NCI-H1417 (cell line): ENCODE measurements around the gene CACNG7.

Experiments
- DNase-seq, 3 experiments: peaks; one replicate each; lab custom pipeline; 2025; lab: John Stamatoyannopoulos, UW

The CACNG7 gene

GRCh38 chr19:53879140-53880081 is 29.7 kb upstream of the CACNG7 start:
- DNase-seq: peak; percentile 3 to 73 (median 6)

DNA sequence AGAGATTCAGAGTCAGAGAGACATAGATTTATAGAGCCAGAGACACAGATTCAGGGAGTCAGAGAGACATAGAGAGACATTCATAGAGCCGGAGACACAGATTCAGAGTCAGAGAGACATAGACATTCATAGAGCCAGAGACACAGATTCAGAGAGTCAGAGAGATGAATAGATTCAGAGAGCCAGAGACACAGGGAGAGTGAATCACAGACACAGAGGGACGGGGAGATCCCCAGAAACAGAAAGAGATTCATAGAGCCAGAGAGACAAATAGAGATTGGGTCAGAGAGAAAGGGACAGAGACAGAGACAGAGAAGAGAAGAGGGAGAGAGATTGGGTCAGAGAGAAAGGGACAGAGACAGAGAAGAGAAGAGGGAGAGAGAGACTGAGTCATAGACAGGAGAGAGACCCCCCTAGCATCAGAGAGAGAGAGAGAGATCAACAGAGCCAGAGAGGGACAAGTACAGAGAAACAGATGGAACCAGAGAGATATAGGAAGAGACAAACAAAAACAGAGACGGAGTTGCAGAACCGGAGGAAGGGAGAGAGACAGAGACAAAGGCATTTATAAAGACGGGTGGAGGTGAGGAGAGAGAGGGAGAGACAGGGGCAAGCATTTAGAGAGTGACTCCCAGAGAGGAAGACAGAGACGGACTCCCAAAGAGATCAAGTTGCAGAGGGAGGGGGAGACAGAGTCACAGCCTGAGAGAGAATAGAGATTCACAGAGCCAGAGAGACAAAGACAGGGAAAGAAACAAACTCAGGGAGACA is 28.2 kb upstream of the CACNG7 start:
- DNase-seq: no peak

DNA sequence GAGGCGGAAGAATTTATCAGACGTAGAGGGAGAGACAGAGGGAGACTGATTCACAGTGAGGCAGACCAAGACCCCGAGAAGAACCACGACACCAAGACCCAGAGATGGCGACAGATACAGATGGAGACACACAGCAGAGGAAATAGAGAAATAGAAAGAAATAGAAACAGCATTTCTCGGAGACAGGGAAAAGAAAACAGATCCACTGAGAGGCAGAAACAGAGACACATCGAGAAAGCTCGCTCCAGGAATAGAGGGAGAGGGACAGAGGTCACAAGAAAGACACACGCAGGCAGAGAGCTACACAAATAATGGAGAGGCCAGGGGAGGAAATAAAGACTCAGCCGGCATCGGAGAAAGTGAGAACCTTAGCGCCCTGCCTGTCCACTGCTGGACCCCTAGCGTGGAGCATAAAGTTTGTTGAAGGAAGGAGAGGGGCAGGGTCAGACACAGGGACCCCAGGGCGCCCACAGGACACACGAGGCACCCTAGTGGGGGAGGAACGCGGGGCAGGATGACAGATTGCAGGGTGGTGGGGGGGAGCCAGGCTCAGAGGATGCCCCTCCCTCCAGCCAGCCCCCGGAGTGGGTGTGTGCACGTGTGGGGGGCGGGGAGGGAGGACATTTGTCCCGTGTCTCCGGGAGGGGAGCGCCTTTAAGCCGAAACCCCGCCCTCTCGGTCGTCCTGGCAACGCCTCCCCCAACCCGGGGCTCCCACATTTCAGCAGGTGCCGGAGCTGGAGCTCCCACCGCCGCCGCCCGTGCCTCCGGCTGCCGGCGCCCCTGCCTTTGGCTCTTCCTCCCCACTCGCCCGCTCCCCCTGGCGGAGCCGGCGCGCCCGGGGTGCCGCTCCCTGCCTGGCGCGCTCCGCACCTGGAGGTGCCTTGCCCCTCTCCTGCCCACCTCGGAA is 27.3 kb upstream of the CACNG7 start, which contains the start of gene PRKCG:
TSS of gene PRKCG (plus strand) at position 716 of the 909 bp plus-strand sequence. CDS start 298 bp downstream, outside the sequence.
- peak in 2 of 3 experiments; percentile 16 to 17 for DNase-seq

DNA sequence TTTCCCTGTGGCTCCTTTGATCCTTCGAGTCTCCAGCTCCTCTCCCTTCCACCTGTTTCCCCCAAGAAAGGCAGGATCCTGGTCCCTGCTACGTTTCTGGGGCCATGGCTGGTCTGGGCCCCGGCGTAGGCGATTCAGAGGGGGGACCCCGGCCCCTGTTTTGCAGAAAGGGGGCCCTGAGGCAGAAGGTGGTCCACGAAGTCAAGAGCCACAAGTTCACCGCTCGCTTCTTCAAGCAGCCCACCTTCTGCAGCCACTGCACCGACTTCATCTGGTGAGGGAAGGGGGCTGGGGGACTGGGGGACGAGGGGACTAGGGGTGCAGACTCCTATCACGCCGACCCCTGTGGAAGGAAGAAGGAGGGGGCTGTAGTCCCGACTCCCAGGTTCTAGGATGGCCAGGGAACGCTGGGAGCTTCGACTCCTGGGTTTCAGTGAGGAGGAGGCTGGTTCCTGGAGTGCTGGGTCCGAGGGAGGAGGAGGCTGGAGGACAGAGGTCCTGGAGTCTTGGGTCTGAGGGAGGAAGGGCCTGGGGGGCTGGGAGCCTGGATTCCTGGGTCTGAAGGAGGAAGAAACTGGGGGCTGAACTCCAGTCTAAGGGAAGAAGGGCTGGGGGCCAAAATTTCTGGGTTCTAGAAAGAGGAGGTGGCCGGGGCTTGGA is 26.6 kb upstream of the CACNG7 start:
- DNase-seq: no peak

DNA sequence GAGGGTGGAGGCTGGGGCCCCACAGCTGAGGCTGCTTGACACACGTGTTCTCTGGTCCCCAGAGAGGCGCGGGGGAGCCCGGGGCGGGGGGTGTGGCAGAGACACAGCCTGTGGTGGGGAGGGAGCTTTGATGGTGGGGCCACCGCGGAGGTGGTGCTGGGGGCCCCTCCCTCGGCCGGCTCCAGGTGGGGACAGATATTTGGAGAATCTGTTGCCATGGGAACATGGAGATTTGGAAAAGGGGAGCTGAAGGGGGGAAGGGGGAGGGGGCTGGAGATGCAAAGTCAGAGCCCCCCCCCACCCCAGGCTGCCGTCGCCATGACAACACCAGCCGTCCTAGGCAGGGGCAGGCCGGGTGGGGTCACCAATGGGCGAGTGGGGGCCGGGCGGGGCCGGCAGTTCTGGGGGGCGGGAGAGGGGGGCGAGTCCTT is 25.8 kb upstream of the CACNG7 start:
- no peak for DNase-seq

DNA sequence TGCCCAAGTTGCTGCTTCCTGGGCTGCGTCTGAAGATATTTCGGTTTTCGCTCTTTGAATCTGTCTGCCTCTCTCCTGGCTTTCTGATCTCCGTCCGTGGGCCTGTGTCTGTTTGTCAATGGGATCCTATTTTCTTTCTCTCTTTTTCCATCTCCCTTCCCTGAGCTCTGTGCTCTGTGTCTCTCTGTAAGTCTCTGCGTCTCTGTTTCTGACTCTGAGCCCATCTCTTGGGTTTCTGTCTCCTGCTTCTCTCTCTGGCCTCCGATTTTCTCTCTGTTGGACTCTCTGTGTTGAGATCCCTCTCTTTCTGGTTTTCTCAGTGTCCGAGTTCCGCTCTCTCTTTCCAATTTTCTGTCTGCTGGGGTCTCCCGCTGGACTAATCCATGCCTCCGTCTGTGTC is 25.3 kb upstream of the CACNG7 start:
- DNase-seq: no peak

GRCh38 chr19:53884256-53884655 is 24.8 kb upstream of the CACNG7 start:
- no peak for DNase-seq

DNA sequence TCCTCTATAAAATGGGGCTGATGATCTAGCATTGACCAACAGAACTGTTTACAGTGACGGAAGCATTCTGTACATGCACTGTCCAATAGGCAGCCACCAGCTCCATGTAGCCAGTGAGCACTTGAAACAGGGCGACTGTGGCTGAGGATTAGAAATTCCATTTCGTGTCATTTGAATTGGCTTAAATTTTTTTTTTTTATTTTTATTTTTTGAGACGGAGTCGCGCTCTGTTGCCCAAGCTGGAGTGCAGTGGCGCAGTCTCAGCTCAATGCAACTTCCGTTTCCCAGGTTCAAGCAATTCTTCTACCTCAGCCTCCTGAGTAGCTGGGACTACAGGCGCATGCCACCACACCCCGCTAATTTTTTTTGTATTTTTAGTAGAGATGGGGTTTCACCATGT is 24.0 kb upstream of the CACNG7 start:
- DNase-seq: no peak

DNA sequence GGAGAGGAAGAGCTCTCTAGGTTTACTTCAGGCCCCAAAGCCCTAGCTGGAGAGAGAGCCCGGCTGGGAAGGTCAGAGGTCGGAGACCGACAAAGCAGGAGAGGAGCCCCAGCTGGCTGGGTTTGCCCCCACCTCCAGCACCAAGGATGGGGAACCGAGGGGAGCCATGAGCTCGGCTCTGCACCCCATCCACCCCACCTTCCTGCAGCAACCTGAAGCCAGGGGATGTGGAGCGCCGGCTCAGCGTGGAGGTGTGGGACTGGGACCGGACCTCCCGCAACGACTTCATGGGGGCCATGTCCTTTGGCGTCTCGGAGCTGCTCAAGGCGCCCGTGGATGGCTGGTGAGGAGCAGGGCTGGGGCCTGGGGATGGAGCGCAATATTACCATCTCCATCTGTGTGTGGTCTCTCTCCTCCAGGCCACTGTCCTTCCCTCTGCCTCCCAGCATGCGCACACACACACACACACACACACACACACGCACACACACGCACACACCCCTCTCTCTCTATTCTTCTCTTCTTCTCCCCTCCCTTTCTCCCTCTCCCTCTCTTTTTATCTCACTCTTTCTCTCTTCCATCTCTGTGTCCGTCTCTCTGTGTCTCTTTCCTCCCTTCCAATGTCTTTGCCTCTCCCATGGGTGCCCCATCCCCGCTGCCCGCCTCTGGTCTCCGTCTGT is 16.6 kb upstream of the CACNG7 start:
- no peak for DNase-seq

GRCh38 chr19:53892981-53893325 is 16.1 kb upstream of the CACNG7 start:
- no peak for DNase-seq

GRCh38 chr19:53894707-53895106 is 14.4 kb upstream of the CACNG7 start:
- DNase-seq: no peak

- no peak for DNase-seq
Observed at GRCh38 chr19:53896682-53897081, 12.4 kb upstream of the CACNG7 start.

GRCh38 chr19:53897459-53897858 is 11.6 kb upstream of the CACNG7 start:
- no peak for DNase-seq

DNA sequence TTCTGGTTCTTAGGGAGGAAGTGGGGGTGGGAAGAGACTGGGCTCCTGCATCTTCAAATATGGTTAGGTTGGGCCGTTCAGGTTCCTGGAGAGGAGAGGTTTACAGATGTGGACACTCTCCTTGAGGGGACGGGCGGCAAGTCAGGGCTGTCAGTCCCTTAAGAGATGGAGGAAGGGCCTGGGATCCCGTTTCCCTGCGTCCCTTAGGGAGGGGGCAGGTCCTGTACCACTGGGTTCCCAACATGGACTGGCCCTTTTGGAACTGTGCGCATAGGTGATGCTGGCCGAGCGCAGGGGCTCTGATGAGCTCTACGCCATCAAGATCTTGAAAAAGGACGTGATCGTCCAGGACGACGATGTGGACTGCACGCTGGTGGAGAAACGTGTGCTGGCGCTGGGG is 10.9 kb upstream of the CACNG7 start:
- DNase-seq: no peak

GRCh38 chr19:53898636-53899341 is 10.3 kb upstream of the CACNG7 start:
- no peak for DNase-seq

DNA sequence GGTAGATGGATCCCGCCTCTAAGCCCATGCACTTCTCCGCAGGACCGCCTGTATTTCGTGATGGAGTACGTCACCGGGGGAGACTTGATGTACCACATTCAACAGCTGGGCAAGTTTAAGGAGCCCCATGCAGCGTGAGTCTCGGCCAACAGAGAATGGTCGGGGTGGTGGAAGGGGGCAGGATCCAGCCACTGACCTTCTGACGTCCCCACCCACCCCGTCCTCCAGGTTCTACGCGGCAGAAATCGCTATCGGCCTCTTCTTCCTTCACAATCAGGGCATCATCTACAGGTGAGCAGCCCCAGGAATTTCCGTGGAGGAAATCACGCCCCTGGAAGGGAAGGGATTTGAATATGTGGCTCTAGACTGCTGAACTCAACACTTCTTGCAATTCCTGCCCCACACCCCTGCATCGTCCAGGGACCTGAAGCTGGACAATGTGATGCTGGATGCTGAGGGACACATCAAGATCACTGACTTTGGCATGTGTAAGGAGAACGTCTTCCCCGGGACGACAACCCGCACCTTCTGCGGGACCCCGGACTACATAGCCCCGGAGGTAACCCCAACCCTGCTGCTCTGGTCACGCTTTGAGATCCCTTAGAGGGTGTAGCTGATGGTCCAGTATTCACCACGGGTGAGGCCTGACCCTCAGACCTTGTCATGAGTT is 8.8 kb upstream of the CACNG7 start:
- DNase-seq: no peak

- no peak for DNase-seq
Observed at GRCh38 chr19:53903055-53903680, 5.9 kb upstream of the CACNG7 start.

- no peak for DNase-seq
Observed at GRCh38 chr19:53904909-53905308, 4.2 kb upstream of the CACNG7 start.

DNA sequence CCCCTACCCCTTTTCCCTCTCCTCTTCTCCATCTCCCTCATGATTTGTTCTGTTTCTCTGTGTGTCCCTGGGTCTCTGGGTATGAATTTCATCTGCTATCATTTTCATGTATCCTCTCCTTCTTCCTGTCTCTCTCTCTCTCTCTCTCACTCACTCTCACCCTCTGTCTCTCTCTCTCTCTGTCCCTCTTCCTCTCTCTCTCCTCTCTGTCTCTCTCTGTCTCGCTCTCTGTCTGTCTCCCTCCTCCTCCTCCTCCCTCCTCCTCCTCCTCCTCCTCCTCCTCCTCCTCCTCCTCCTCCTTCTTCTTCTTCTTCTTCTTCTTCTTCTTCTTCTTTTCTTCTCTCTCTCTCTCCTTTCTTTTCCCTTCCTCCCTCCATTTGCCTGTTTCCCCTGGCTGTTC is 3.3 kb upstream of the CACNG7 start:
- DNase-seq: no peak
